HUES48 (cell line): ENCODE results near the gene CA11.

Source experiments
- H3K27ac ChIP-seq: one replicate; pipeline ENCODE4 v1.7.0; 2013; ENCODE audit warnings: low read depth, low read length, inconsistent platforms
- H3K27me3 ChIP-seq: 2 replicates; pipeline ENCODE4 v1.6.1; 2013; ENCODE audit warnings: mild to moderate bottlenecking, low read length; ENCODE audit not compliant: control insufficient read depth, insufficient read depth
- H3K36me3 ChIP-seq: 2 replicates; pipeline ENCODE4 v1.6.1; 2013; ENCODE audit warnings: low read length; ENCODE audit not compliant: control insufficient read depth, insufficient read depth
- H3K4me1 ChIP-seq: 2 replicates; pipeline ENCODE4 v1.6.1; 2013; ENCODE audit warnings: mild to moderate bottlenecking, low read length; ENCODE audit not compliant: control insufficient read depth, insufficient read depth
- H3K4me3 ChIP-seq: 2 replicates; pipeline ENCODE4 v1.5.1; 2013; ENCODE audit warnings: mild to moderate bottlenecking, low read depth, low read length
- H3K9ac ChIP-seq: 2 replicates; pipeline ENCODE4 v1.6.1; 2013; ENCODE audit warnings: mild to moderate bottlenecking, low read depth, low read length, moderate library complexity
- H3K9me3 ChIP-seq: 2 replicates; pipeline ENCODE4 v1.6.1; 2013; ENCODE audit warnings: low read length; ENCODE audit not compliant: control insufficient read depth, insufficient read depth

CA11 gene

GRCh38 chr19:48609571-48610108 is 36.3 kb downstream of the CA11 start:
- H3K27me3 ChIP-seq: no peaks in the 10 kb centered on the region
- no peaks in the 10 kb centered on the region for H3K9me3 ChIP-seq
- no peak overlapping the region for H3K9ac ChIP-seq
- no peak overlapping the region for H3K4me3 ChIP-seq
- H3K4me1 ChIP-seq: peaks cover 9% of the 10 kb centered on the region
- no peak overlapping the region for H3K27ac ChIP-seq
- H3K36me3 ChIP-seq: 0 out of 2 replicates have a peak, but pooled peaks cover 2% of the 10 kb centered on the region

GRCh38 chr19:48608798-48609263 is 37.2 kb downstream of the CA11 start:
- Histone ChIP-seq H3K9ac (no peak overlapping the region), H3K4me1 (peaks cover 2% of the 10 kb centered on the region), H3K4me3 (no peak overlapping the region), H3K36me3 (0 out of 2 replicates have a peak, but pooled peaks cover 2% of the 10 kb centered on the region), H3K27ac (no peak overlapping the region), H3K9me3 (no peaks in the 10 kb centered on the region), H3K27me3 (no peaks in the 10 kb centered on the region)

- no peak overlapping the region for H3K4me3 ChIP-seq
- no peaks in the 10 kb centered on the region for H3K4me1 ChIP-seq
- H3K9me3 ChIP-seq: no peaks in the 10 kb centered on the region
Observed at GRCh38 chr19:48607359-48607755, 38.6 kb downstream of the CA11 start.

GRCh38 chr19:48606463-48607358 is 39.3 kb downstream of the CA11 start, which contains the start of gene SPACA4:
Gene SPACA4 (plus strand): TSS chr19:48606742. CDS start chr19:48606979, 237 bp downstream.
- no peaks in the 10 kb centered on the region for H3K27me3 ChIP-seq
- no peaks in the 10 kb centered on the region for H3K9me3 ChIP-seq
- H3K27ac ChIP-seq: no peak within 1 kb of the TSS
- 0 out of 2 replicates have a peak, but pooled peaks cover 2% of the 10 kb centered on the region for H3K36me3 ChIP-seq
- no peaks in the 10 kb centered on the region for H3K4me1 ChIP-seq
- no peak within 1 kb of the TSS for H3K9ac ChIP-seq
- H3K4me3 ChIP-seq: no peak within 1 kb of the TSS

More at GRCh38 chr19:48607359-48607755, 38.6 kb downstream of the CA11 start:
- H3K27me3 ChIP-seq: no peaks in the 10 kb centered on the region
- H3K36me3 ChIP-seq: 0 out of 2 replicates have a peak, but pooled peaks cover 2% of the 10 kb centered on the region
- H3K9ac ChIP-seq: no peak overlapping the region
- no peak overlapping the region for H3K27ac ChIP-seq

GRCh38 chr19:48603850-48604249 is 42.1 kb downstream of the CA11 start:
- Histone ChIP-seq H3K4me3 (no peak overlapping the region), H3K27me3 (no peaks in the 10 kb centered on the region), H3K9me3 (no peaks in the 10 kb centered on the region), H3K4me1 (no peaks in the 10 kb centered on the region), H3K36me3 (0 out of 2 replicates have a peak, but pooled peaks cover 2% of the 10 kb centered on the region), H3K27ac (no peak overlapping the region), H3K9ac (no peak overlapping the region)

GRCh38 chr19:48603449-48603848 is 42.5 kb downstream of the CA11 start:
- no peak overlapping the region for H3K9ac ChIP-seq
- no peak overlapping the region for H3K27ac ChIP-seq
- H3K4me1 ChIP-seq: no peaks in the 10 kb centered on the region
- H3K27me3 ChIP-seq: no peaks in the 10 kb centered on the region
- no peaks in the 10 kb centered on the region for H3K9me3 ChIP-seq
- no peak overlapping the region for H3K4me3 ChIP-seq
- H3K36me3 ChIP-seq: 0 out of 2 replicates have a peak, but pooled peaks cover 2% of the 10 kb centered on the region

GRCh38 chr19:48603001-48603400 is 43.0 kb downstream of the CA11 start:
- no peaks in the 10 kb centered on the region for H3K4me1 ChIP-seq
- 0 out of 2 replicates have a peak, but pooled peaks cover 2% of the 10 kb centered on the region for H3K36me3 ChIP-seq
- no peaks in the 10 kb centered on the region for H3K9me3 ChIP-seq
- no peaks in the 10 kb centered on the region for H3K27me3 ChIP-seq
- no peak overlapping the region for H3K9ac ChIP-seq
- H3K27ac ChIP-seq: no peak overlapping the region
- H3K4me3 ChIP-seq: no peak overlapping the region

GRCh38 chr19:48600679-48601417 is 45.1 kb downstream of the CA11 start:
- H3K27me3 ChIP-seq: no peaks in the 10 kb centered on the region
- no peak overlapping the region for H3K27ac ChIP-seq
- no peaks in the 10 kb centered on the region for H3K9me3 ChIP-seq
- H3K9ac ChIP-seq: no peak overlapping the region
- no peak overlapping the region for H3K4me3 ChIP-seq
- H3K36me3 ChIP-seq: no peaks in the 10 kb centered on the region
- no peaks in the 10 kb centered on the region for H3K4me1 ChIP-seq

- H3K4me1 ChIP-seq: no peaks in the 10 kb centered on the region
- no peak overlapping the region for H3K9ac ChIP-seq
Observed at GRCh38 chr19:48598996-48599700, 46.8 kb downstream of the CA11 start.

GRCh38 chr19:48596679-48597465 is 49.1 kb downstream of the CA11 start:
- no peak overlapping the region for H3K27ac ChIP-seq
- no peaks in the 10 kb centered on the region for H3K36me3 ChIP-seq
- H3K9me3 ChIP-seq: no peaks in the 10 kb centered on the region
- H3K4me3 ChIP-seq: no peak overlapping the region
- no peaks in the 10 kb centered on the region for H3K4me1 ChIP-seq
- H3K9ac ChIP-seq: no peak overlapping the region
- no peaks in the 10 kb centered on the region for H3K27me3 ChIP-seq

More at GRCh38 chr19:48598996-48599700, 46.8 kb downstream of the CA11 start:
- Histone ChIP-seq H3K36me3 (no peaks in the 10 kb centered on the region), H3K9me3 (no peaks in the 10 kb centered on the region), H3K27me3 (no peaks in the 10 kb centered on the region), H3K4me3 (no peak overlapping the region), H3K27ac (no peak overlapping the region)
